SK-N-SH treated with all-trans-retinoic acid at 6 μM for 48 hours (cell line): ENCODE measurements around the gene GTF2A2.
"Not testable (repeated sequence)": the region's sequence is repeated elsewhere in the genome, so short reads cannot be mapped to it uniquely, and the experiment has no call there.

ENCODE experiments used
- ATAC-seq: fragments of 200-7000 bp; cut with Tn5 transposase; 3 replicates; pipeline ENCODE4 v1.9.1; 2020; ENCODE audit warnings: mild to moderate bottlenecking, moderate library complexity
- BACH2 ChIP-seq: fragments of 250-450 bp; sonication (Bioruptor Pico); IDR thresholded peaks from 2 replicates; pipeline ENCODE4 v1.9.0; 2021; ENCODE audit warnings: mild to moderate bottlenecking, borderline replicate concordance
- CSDC2 ChIP-seq: fragments of 250-450 bp; sonication (Bioruptor Pico); IDR thresholded peaks from 2 replicates; pipeline ENCODE4 v1.5.0; 2020; ENCODE audit warnings: mild to moderate bottlenecking, moderate library complexity
- ESRRG ChIP-seq: fragments of 250-450 bp; sonication (Bioruptor Pico); IDR thresholded peaks from 2 replicates; pipeline ENCODE4 v1.6.1; 2021; ENCODE audit warnings: mild to moderate bottlenecking
- GLIS3 ChIP-seq: fragments of 250-450 bp; sonication (Bioruptor Pico); IDR thresholded peaks from 2 replicates; pipeline ENCODE4 v1.5.0; 2020; ENCODE audit warnings: mild to moderate bottlenecking, moderate library complexity
- PPARA ChIP-seq: fragments of 250-450 bp; sonication (Bioruptor Pico); IDR thresholded peaks from 2 replicates; pipeline ENCODE4 v1.5.0; 2020; ENCODE audit warnings: mild to moderate bottlenecking, borderline replicate concordance
- RARB ChIP-seq: fragments of 250-450 bp; sonication (Bioruptor Pico); IDR thresholded peaks from 2 replicates; pipeline ENCODE4 v1.8.0; 2021; ENCODE audit warnings: mild to moderate bottlenecking, moderate library complexity
- SNAI2 ChIP-seq: fragments of 250-450 bp; sonication (Bioruptor Pico); IDR thresholded peaks from 2 replicates; pipeline ENCODE4 v1.5.0; 2020; ENCODE audit warnings: mild to moderate bottlenecking, moderate library complexity
- TCF4 ChIP-seq: fragments of 250-450 bp; sonication (Bioruptor Pico); IDR thresholded peaks from 2 replicates; pipeline ENCODE4 v1.8.0; 2021; ENCODE audit warnings: mild to moderate bottlenecking, moderate library complexity, borderline replicate concordance
- TOX ChIP-seq: fragments of 250-450 bp; sonication (Bioruptor Pico); IDR thresholded peaks from 2 replicates; pipeline ENCODE4 v1.8.0; 2021; ENCODE audit warnings: mild to moderate bottlenecking, moderate library complexity, borderline replicate concordance
- ZC3H10 ChIP-seq: fragments of 250-450 bp; sonication (Bioruptor Pico); IDR thresholded peaks from 2 replicates; pipeline ENCODE4 v1.5.1; 2021; ENCODE audit warnings: mild to moderate bottlenecking, moderate library complexity
- ZFP3 ChIP-seq: fragments of 250-450 bp; sonication (Bioruptor Pico); IDR thresholded peaks from 2 replicates; pipeline ENCODE4 v1.5.0; 2020; ENCODE audit warnings: mild to moderate bottlenecking, moderate library complexity
- ZFP30 ChIP-seq: fragments of 450-650 bp; formaldehyde crosslinking; IDR thresholded peaks from 2 replicates; pipeline ENCODE4 v1.5.0; 2022; ENCODE audit warnings: mild to moderate bottlenecking, moderate library complexity
- ZNF565 ChIP-seq: fragments of 450-650 bp; formaldehyde crosslinking; conservative IDR thresholded peaks from 2 replicates; pipeline ENCODE4 v1.5.0; 2020; ENCODE audit warnings: low read depth, mild to moderate bottlenecking, moderate library complexity
- ZNF70 ChIP-seq: fragments of 450-650 bp; formaldehyde crosslinking; IDR thresholded peaks from 2 replicates; pipeline ENCODE4 v1.5.0; 2020; ENCODE audit warnings: mild to moderate bottlenecking, moderate library complexity
- ZNF8 ChIP-seq: fragments of 450-650 bp; formaldehyde crosslinking; IDR thresholded peaks from 2 replicates; pipeline ENCODE4 v1.5.0; 2020; ENCODE audit warnings: mild to moderate bottlenecking, moderate library complexity
- TF ChIP-seq, protein P1 (sequence below): fragments of 250-450 bp; sonication (Bioruptor Pico); IDR thresholded peaks from 2 replicates; pipeline ENCODE4 v1.8.0; 2021; ENCODE audit warnings: low read depth, mild to moderate bottlenecking, moderate library complexity, borderline replicate concordance
- TF ChIP-seq, protein P2 (sequence below): fragments of 250-450 bp; sonication (Bioruptor Pico); IDR thresholded peaks from 2 replicates; pipeline ENCODE4 v1.8.0; 2020; ENCODE audit warnings: mild to moderate bottlenecking, moderate library complexity, borderline replicate concordance
- TF ChIP-seq, protein P3 (sequence below): fragments of 250-450 bp; sonication (Bioruptor Pico); IDR thresholded peaks from 2 replicates; pipeline ENCODE4 v1.5.0; 2020; ENCODE audit warnings: mild to moderate bottlenecking, moderate library complexity
- TF ChIP-seq, protein P4 (sequence below): fragments of 250-450 bp; sonication (Bioruptor Pico); IDR thresholded peaks from 2 replicates; pipeline ENCODE4 v1.5.1; 2020; ENCODE audit warnings: low read depth, mild to moderate bottlenecking, moderate library complexity
- TF ChIP-seq, protein P5 (sequence below): fragments of 250-450 bp; sonication (Bioruptor Pico); IDR thresholded peaks from 2 replicates; pipeline ENCODE4 v1.5.1; 2021; ENCODE audit warnings: mild to moderate bottlenecking, moderate library complexity

The GTF2A2 gene

DNA sequence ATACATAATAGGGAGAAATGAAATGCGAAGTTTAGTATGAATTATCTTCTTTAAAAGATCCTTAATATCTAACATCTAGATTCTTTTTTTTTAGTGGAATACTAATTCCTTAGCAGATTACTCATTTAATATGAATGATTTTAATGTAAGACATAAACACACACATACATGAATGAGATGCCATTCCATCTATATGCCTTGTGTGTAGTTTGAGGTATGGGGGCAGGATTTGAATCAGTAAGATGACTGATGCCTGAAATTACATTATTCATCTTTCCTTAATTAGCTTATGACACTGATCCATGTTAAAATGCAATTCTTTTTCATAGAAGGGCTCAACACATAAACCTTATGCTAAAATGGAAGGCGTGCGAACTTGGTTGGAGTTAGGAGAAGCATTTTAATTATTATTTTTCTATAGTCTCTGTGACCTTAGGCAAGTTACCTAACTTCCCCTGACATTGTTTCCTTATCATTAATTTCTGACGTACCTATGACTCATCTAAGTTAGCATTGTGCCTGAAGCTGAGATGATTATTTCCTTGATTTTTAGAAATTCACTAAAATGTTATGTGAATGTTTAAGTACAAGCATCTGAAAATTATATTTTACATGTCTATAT lies 42.6 kb upstream of the GTF2A2 start:
- no peak for ATAC-seq
- no peak for TF ChIP-seq ZFP3 (CRISPR knock-in tag)

DNA sequence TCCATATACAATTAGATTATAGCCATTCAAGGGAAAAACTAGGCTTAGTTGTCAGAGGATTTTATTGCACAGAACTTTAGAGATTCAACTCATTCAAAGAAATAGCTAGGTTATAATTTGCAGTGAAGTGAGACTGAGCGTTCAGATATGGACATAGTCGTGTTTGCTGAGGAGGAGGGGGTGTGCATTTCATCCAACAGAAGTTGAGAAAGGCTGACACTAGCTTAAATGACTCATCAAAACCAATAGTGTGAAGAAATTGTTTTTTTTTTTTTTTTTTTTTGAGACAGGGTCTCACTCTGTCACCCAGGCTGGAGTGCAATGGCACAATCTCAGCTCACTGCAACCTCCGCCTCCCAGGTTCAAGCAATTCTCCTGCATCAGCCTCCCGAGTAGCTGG lies 40.8 kb upstream of the GTF2A2 start:
- not testable (repeated sequence) for ATAC-seq

DNA sequence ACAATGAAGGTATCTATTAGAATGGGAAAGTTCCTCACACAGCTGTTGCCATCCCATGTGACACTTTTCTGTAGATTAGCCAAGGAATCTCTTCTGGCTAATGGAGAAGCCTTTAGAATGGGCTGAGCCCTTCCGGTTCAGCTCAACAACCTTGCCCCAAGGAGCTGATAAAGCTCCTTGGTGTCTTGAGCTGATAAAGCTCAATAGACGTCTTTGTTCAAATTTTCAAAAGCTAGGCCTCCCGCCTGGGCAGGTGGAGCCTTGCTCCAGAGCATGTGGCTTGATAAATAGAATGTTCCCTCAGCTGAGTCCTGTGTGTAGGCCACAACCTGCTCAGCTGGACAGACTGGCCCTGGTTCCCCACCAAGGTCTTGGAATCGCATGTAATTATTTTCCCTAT lies 39.0 kb upstream of the GTF2A2 start:
- ATAC-seq = no peak
- TF ChIP-seq GLIS3 (CRISPR knock-in tag) (no peak), ZNF70 (no peak), ZC3H10 (CRISPR knock-in tag) (no peak), PPARA (CRISPR knock-in tag) (no peak), ESRRG (no peak), SNAI2 (CRISPR knock-in tag) (no peak), ZFP30 (no peak), CSDC2 (no peak), RARB (CRISPR knock-in tag) (no peak), TOX (CRISPR knock-in tag) (no peak), BACH2 (no peak), ZNF8 (no peak), TCF4 (CRISPR knock-in tag) (no peak), ZNF565 (CRISPR knock-in tag) (no peak)
- TF ChIP-seq, protein P1, sequence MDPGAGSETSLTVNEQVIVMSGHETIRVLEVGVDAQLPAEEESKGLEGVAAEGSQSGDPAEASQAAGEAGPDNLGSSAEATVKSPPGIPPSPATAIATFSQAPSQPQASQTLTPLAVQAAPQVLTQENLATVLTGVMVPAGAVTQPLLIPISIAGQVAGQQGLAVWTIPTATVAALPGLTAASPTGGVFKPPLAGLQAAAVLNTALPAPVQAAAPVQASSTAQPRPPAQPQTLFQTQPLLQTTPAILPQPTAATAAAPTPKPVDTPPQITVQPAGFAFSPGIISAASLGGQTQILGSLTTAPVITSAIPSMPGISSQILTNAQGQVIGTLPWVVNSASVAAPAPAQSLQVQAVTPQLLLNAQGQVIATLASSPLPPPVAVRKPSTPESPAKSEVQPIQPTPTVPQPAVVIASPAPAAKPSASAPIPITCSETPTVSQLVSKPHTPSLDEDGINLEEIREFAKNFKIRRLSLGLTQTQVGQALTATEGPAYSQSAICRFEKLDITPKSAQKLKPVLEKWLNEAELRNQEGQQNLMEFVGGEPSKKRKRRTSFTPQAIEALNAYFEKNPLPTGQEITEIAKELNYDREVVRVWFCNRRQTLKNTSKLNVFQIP (CRISPR knock-in tag) = no peak
- TF ChIP-seq, protein P2, sequence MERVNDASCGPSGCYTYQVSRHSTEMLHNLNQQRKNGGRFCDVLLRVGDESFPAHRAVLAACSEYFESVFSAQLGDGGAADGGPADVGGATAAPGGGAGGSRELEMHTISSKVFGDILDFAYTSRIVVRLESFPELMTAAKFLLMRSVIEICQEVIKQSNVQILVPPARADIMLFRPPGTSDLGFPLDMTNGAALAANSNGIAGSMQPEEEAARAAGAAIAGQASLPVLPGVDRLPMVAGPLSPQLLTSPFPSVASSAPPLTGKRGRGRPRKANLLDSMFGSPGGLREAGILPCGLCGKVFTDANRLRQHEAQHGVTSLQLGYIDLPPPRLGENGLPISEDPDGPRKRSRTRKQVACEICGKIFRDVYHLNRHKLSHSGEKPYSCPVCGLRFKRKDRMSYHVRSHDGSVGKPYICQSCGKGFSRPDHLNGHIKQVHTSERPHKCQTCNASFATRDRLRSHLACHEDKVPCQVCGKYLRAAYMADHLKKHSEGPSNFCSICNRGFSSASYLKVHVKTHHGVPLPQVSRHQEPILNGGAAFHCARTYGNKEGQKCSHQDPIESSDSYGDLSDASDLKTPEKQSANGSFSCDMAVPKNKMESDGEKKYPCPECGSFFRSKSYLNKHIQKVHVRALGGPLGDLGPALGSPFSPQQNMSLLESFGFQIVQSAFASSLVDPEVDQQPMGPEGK (CRISPR knock-in tag) = no peak
- TF ChIP-seq, protein P3, sequence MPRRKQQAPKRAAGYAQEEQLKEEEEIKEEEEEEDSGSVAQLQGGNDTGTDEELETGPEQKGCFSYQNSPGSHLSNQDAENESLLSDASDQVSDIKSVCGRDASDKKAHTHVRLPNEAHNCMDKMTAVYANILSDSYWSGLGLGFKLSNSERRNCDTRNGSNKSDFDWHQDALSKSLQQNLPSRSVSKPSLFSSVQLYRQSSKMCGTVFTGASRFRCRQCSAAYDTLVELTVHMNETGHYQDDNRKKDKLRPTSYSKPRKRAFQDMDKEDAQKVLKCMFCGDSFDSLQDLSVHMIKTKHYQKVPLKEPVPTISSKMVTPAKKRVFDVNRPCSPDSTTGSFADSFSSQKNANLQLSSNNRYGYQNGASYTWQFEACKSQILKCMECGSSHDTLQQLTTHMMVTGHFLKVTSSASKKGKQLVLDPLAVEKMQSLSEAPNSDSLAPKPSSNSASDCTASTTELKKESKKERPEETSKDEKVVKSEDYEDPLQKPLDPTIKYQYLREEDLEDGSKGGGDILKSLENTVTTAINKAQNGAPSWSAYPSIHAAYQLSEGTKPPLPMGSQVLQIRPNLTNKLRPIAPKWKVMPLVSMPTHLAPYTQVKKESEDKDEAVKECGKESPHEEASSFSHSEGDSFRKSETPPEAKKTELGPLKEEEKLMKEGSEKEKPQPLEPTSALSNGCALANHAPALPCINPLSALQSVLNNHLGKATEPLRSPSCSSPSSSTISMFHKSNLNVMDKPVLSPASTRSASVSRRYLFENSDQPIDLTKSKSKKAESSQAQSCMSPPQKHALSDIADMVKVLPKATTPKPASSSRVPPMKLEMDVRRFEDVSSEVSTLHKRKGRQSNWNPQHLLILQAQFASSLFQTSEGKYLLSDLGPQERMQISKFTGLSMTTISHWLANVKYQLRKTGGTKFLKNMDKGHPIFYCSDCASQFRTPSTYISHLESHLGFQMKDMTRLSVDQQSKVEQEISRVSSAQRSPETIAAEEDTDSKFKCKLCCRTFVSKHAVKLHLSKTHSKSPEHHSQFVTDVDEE (CRISPR knock-in tag) = no peak
- TF ChIP-seq, protein P4, sequence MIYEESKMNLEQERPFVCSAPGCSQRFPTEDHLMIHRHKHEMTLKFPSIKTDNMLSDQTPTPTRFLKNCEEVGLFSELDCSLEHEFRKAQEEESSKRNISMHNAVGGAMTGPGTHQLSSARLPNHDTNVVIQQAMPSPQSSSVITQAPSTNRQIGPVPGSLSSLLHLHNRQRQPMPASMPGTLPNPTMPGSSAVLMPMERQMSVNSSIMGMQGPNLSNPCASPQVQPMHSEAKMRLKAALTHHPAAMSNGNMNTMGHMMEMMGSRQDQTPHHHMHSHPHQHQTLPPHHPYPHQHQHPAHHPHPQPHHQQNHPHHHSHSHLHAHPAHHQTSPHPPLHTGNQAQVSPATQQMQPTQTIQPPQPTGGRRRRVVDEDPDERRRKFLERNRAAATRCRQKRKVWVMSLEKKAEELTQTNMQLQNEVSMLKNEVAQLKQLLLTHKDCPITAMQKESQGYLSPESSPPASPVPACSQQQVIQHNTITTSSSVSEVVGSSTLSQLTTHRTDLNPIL = no peak
- TF ChIP-seq, protein P5, sequence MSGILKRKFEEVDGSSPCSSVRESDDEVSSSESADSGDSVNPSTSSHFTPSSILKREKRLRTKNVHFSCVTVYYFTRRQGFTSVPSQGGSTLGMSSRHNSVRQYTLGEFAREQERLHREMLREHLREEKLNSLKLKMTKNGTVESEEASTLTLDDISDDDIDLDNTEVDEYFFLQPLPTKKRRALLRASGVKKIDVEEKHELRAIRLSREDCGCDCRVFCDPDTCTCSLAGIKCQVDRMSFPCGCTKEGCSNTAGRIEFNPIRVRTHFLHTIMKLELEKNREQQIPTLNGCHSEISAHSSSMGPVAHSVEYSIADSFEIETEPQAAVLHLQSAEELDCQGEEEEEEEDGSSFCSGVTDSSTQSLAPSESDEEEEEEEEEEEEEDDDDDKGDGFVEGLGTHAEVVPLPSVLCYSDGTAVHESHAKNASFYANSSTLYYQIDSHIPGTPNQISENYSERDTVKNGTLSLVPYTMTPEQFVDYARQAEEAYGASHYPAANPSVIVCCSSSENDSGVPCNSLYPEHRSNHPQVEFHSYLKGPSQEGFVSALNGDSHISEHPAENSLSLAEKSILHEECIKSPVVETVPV (CRISPR knock-in tag) = no peak

DNA sequence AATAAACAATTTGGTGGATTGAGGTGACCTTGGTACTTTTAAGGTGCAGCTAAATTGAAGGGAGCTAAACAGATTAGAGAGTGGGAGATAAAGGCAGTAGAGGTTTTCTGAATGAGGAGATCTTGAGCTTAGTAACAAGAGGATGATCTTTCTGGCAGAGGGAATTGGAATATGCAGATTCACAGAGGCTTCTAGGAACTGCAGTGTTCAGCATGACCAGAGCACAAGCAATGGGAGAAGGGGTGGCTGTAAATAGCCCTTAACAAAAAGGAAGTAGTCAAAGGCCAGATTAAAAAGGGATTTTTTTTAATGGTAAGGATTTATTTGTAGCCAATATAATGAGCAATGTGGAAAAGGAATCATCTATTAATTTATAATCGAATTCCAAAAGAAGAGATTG lies 37.5 kb upstream of the GTF2A2 start:
- TF ChIP-seq, protein P5 (CRISPR knock-in tag) = no peak
- TF ChIP-seq ZNF8 (no peak), BACH2 (no peak), TCF4 (CRISPR knock-in tag) (no peak), CSDC2 (no peak), TOX (CRISPR knock-in tag) (no peak), ZFP30 (no peak)
- no peak for ATAC-seq
